HG02870 (cell line): Measurements from ENCODE around the gene OSBP2.

ENCODE experiments used
- ATAC-seq: cut with Tn5 transposase; IDR thresholded peaks from one replicate; pipeline ENCODE4 v1.9.1; 2021; ENCODE audit warnings: mild to moderate bottlenecking, moderate library complexity; ENCODE audit not compliant: unreplicated experiment

Gene OSBP2

GRCh38 chr22:30830907-30831306, 136.2 kb downstream of the OSBP2 start:
- no peak for ATAC-seq

- ATAC-seq = no peak
Measured at GRCh38 chr22:30832407-30832987, 137.8 kb downstream of the OSBP2 start.

- no peak for ATAC-seq
Measured at GRCh38 chr22:30833322-30833721, 138.6 kb downstream of the OSBP2 start.

GRCh38 chr22:30837531-30837930, 142.9 kb downstream of the OSBP2 start:
- ATAC-seq = no peak

- ATAC-seq = no peak
Measured at GRCh38 chr22:30838111-30838510, 143.4 kb downstream of the OSBP2 start.

GRCh38 chr22:30841273-30841672, 146.6 kb downstream of the OSBP2 start:
- ATAC-seq = no peak

- no peak for ATAC-seq
Measured at GRCh38 chr22:30843245-30843644, 148.6 kb downstream of the OSBP2 start.

GRCh38 chr22:30847583-30847982, 152.9 kb downstream of the OSBP2 start:
- ATAC-seq = no peak

- no peak for ATAC-seq
Measured at GRCh38 chr22:30855266-30855665, 160.6 kb downstream of the OSBP2 start.

GRCh38 chr22:30855677-30856518, 161.2 kb downstream of the OSBP2 start:
- no peak for ATAC-seq

- ATAC-seq = no peak
Measured at GRCh38 chr22:30856741-30857502, 162.2 kb downstream of the OSBP2 start.

- ATAC-seq = no peak
Measured at GRCh38 chr22:30857791-30858190, 163.1 kb downstream of the OSBP2 start.

GRCh38 chr22:30858976-30859713, 164.5 kb downstream of the OSBP2 start:
- ATAC-seq = no peak

GRCh38 chr22:30859714-30860095, 165.0 kb downstream of the OSBP2 start:
- ATAC-seq = no peak

- ATAC-seq = no peak
Measured at GRCh38 chr22:30860176-30861105, 165.8 kb downstream of the OSBP2 start.

GRCh38 chr22:30861131-30861530, 166.5 kb downstream of the OSBP2 start:
- no peak for ATAC-seq

- no peak for ATAC-seq
Measured at GRCh38 chr22:30861688-30862552, 167.2 kb downstream of the OSBP2 start.

- no peak for ATAC-seq
Measured at GRCh38 chr22:30863081-30863833, 168.6 kb downstream of the OSBP2 start.
